IPS-18c (cell line): ENCODE results near the gene INPP4A.
"Not testable (repeated sequence)": the region's sequence is repeated elsewhere in the genome, so short reads cannot be mapped to it uniquely, and the experiment has no call there.

Experiments
- H3K4me3 ChIP-seq: 2 replicates; pipeline ENCODE4 v1.7.0; 2013; ENCODE audit warnings: low read depth, mild to moderate bottlenecking, low read length, moderate library complexity; ENCODE audit not compliant: insufficient read depth
- H3K9me3 ChIP-seq: one replicate; pipeline ENCODE4 v1.6.1; 2013; ENCODE audit warnings: mild to moderate bottlenecking, low read length, moderate library complexity; ENCODE audit not compliant: control insufficient read depth, insufficient read depth

The INPP4A gene

GRCh38 chr2:98432145-98432544 lies 12.5 kb upstream of the INPP4A start:
- Histone ChIP-seq H3K4me3 (no peak overlapping the region), H3K9me3 (peaks cover 7% of the 10 kb centered on the region)

GRCh38 chr2:98433363-98433964 lies 11.2 kb upstream of the INPP4A start:
- no peak overlapping the region for H3K4me3 ChIP-seq

GRCh38 chr2:98434492-98434891 lies 10.2 kb upstream of the INPP4A start:
- Histone ChIP-seq H3K9me3 (peaks cover 7% of the 10 kb centered on the region), H3K4me3 (peak overlapping the region; percentile 2; the same call in 1 of the 2 replicates)

More at GRCh38 chr2:98433363-98433964, 11.2 kb upstream of the INPP4A start:
- H3K9me3 ChIP-seq: peaks cover 7% of the 10 kb centered on the region

- not testable (repeated sequence) for H3K9me3 ChIP-seq, H3K4me3 ChIP-seq
These were observed 9.0 kb upstream of the INPP4A start for GRCh38 chr2:98435670-98436069.

- Histone ChIP-seq H3K4me3 (no peak overlapping the region), H3K9me3 (peaks cover 7% of the 10 kb centered on the region)
These were observed 7.9 kb upstream of the INPP4A start for GRCh38 chr2:98436734-98437133.

GRCh38 chr2:98438190-98439133 lies 6.2 kb upstream of the INPP4A start:
- peaks cover 7% of the 10 kb centered on the region for H3K9me3 ChIP-seq
- H3K4me3 ChIP-seq: no peak overlapping the region

GRCh38 chr2:98441706-98442450 lies 2.8 kb upstream of the INPP4A start:
- Histone ChIP-seq H3K4me3 (no peak overlapping the region), H3K9me3 (no peaks in the 10 kb centered on the region)

GRCh38 chr2:98442488-98442887 lies 2.2 kb upstream of the INPP4A start:
- no peak overlapping the region for H3K4me3 ChIP-seq
- no peaks in the 10 kb centered on the region for H3K9me3 ChIP-seq

- Histone ChIP-seq H3K4me3 (peak overlapping the region; percentile 59), H3K9me3 (no peaks in the 10 kb centered on the region)
These were observed 572 bp downstream of the INPP4A start for GRCh38 chr2:98445177-98445682.

- Histone ChIP-seq H3K4me3 (peak overlapping the region; percentile 59), H3K9me3 (no peaks in the 10 kb centered on the region)
These were observed 1.3 kb downstream of the INPP4A start for GRCh38 chr2:98445683-98446581.

- Histone ChIP-seq H3K4me3 (no peak overlapping the region), H3K9me3 (no peaks in the 10 kb centered on the region)
These were observed 2.2 kb downstream of the INPP4A start for GRCh38 chr2:98446850-98447249.

GRCh38 chr2:98448441-98449145 lies 3.9 kb downstream of the INPP4A start:
- no peaks in the 10 kb centered on the region for H3K9me3 ChIP-seq
- no peak overlapping the region for H3K4me3 ChIP-seq

GRCh38 chr2:98452396-98453027 lies 7.9 kb downstream of the INPP4A start:
- Histone ChIP-seq H3K9me3 (no peaks in the 10 kb centered on the region), H3K4me3 (no peak overlapping the region)

GRCh38 chr2:98453083-98453482 lies 8.4 kb downstream of the INPP4A start:
- Histone ChIP-seq H3K4me3 (no peak overlapping the region), H3K9me3 (no peaks in the 10 kb centered on the region)

GRCh38 chr2:98453531-98453930 lies 8.9 kb downstream of the INPP4A start:
- no peak overlapping the region for H3K4me3 ChIP-seq
- no peaks in the 10 kb centered on the region for H3K9me3 ChIP-seq

- H3K4me3 ChIP-seq: no peak overlapping the region
- H3K9me3 ChIP-seq: no peaks in the 10 kb centered on the region
These were observed 9.4 kb downstream of the INPP4A start for GRCh38 chr2:98454073-98454472.
